GM18873 (cell line): ENCODE data around the gene IGIP.
"Not testable (repeated sequence)": the region's sequence is repeated elsewhere in the genome, so short reads cannot be mapped to it uniquely, and the experiment has no call there.

Experiments used
- ATAC-seq: cut with Tn5 transposase; IDR thresholded peaks from one replicate; pipeline ENCODE4 v1.9.1; 2021; ENCODE audit warnings: mild to moderate bottlenecking, moderate library complexity, moderate number of reproducible peaks; ENCODE audit not compliant: unreplicated experiment, low FRiP score

IGIP gene

GRCh38 chr5:140136624-140137023, 10.9 kb downstream of the IGIP start:
- no peak for ATAC-seq

GRCh38 chr5:140140435-140140834, 14.7 kb downstream of the IGIP start:
- ATAC-seq = no peak

GRCh38 chr5:140141241-140141640, 15.5 kb downstream of the IGIP start:
- ATAC-seq = no peak

- no peak for ATAC-seq
Measured at GRCh38 chr5:140142246-140142645, 16.5 kb downstream of the IGIP start.

DNA sequence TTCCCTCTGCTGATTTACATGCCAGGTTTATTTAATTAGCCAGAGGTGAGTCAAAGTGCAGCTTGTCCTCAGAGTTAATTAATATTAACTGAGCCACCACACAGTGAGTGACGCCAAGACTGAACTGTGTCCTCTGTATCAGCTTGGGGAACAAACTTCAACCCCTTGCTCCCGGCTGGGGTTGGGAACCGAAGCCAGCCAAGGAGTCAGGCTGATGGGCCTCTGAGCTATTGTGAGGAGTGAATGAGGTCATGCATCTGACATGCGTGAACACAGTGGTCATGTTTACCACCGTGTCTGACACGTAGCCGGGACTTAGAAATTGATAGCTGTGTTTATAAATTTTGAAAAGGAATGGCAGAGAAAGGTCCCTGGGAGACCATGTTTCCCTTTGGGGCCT, 17.1 kb downstream of the IGIP start:
- no peak for ATAC-seq

DNA sequence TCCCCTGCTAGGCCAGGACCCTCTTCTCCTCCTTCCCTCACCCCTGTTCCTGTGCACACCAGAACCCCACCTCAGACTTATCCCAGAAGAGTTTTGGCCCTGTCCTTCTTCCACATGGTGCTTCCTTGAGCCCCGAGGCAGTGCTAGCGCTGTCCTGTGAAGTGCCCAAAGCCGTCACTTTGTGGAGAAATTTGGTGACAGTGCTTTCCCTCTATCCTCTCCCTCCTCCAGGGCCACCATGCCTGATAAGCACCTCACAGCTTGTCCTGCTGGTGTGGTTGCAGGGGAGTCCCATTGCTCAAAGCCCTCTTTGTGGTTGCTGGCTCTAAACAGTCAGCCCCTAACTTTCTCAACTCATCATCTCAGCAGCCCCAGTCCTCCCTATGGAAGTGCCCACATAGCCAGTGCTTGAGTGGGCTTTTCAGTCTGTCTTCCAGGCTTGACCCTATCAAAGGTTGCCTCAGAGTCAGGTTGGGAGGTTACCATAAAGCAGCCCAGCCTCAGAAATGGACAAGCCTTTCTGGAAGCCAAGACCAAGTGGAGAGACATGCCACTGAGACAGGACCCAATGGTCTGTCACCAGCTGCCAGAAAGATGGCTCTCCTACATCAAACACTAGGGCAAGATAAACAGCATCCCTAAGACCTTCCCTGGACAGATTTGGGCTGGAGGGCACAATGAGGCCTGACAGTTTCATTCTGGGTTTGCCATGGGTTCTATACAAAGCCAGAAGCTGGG, 18.0 kb downstream of the IGIP start:
- no peak for ATAC-seq

DNA sequence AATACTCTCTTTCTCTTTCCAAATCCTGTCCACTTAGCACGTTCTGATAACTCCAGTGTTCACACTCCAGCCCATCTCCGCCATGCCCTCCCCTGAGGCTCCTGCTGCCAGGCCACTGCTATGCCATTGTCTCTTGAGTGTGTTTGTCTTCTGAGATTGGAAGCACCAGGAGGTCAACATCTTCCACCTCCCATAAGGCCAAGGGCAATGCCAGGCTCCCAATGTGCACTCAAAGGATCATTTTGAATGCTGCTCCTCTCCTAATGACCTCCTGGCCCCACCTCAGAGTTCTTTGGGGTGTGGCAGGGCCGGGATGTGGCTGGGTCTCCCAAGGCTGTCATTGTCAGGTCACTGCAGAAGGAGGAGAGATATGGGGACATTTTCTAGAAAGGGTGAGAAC, 19.5 kb downstream of the IGIP start:
- ATAC-seq = no peak

DNA sequence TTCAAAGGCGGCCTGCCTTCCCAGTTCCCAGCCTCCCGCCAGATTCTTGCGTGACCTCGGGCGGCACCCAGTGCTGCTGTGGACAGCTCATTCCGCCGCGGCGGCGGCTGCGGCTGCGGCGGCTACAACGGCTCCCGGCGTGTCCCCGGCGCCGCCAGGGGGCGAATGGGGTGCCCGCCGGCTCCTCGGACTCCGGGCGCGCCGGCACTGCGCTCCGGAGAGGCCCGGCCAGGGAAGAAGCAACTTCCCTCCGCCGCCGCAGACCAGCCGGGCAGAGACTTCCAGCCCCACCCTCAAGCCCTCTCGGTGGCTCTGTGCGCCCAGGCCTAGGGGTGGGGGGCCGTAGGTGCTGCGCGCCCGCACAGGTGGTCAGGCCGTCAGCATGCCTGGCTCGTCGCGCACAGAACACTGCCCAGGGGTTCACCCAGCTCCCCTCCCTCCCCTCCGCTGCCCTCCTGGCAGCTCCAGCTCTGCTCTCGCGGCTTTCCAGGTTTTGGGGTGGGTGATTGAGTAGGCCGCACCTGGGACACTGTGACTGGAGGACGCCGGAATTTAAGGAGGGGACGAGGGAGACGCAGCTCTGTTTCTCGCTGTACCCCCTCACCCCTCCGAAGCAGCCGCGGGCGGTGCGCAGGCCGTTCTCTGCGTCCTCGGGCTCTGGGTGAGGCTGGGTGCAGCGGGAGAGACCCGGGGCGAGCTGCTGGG, 20.2 kb downstream of the IGIP start:
- ATAC-seq = no peak

DNA sequence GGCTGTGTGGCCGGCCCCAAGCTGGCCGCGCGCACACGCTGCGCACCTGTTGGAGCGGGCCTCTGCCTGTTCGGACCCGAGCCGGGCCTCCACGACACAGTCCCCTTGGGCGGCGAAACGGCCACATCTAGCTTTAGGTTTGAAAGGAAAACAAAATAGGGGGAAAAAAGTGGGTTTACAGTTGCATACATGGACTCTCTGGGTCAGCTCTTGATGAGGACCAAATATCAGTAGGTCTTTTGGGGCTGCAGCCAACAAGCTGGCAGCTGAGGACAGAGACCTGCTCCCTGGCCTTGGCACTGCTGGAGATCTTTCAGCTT, 20.7 kb downstream of the IGIP start:
- no peak for ATAC-seq

DNA sequence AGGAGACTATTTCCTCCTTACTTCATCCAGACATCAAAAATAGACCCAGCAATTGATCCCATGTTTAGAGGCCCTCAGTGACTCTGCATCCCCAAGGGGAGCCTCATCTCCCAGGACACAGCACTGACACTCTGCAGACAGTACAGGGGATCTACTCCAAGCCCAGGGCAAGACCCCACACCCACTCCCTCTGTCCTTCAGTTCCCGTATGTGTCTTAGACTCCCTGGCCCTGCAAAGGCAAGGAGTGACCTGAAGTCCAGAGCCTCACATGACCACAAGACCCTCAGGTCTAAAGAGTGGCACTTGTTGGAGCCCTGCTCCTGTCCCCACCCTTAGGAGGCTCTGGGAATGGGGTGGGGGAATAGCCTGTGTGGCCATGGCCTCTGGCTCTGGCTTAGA, 21.7 kb downstream of the IGIP start:
- ATAC-seq = no peak

- no peak for ATAC-seq
Measured at GRCh38 chr5:140148508-140148907, 22.8 kb downstream of the IGIP start.

DNA sequence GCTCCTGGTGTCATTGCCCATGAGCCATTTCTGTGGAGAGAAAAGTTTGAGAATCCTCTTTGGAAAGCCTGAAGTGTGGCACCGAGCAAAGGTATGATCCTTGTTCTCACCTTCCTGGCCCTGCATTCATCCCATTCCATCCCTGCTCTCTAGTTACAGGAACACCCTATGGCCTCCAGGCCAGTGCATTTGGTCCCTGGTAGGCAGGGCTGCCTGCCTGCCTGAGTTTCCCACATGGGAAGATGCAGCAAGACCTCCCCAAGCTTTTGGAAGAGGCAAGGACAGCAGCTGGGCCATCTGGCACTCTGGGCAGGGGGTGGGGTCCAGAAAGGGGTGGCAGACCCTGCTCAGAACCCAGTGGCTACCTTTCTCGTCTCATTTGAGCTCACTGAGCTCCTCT, 24.5 kb downstream of the IGIP start:
- no peak for ATAC-seq

DNA sequence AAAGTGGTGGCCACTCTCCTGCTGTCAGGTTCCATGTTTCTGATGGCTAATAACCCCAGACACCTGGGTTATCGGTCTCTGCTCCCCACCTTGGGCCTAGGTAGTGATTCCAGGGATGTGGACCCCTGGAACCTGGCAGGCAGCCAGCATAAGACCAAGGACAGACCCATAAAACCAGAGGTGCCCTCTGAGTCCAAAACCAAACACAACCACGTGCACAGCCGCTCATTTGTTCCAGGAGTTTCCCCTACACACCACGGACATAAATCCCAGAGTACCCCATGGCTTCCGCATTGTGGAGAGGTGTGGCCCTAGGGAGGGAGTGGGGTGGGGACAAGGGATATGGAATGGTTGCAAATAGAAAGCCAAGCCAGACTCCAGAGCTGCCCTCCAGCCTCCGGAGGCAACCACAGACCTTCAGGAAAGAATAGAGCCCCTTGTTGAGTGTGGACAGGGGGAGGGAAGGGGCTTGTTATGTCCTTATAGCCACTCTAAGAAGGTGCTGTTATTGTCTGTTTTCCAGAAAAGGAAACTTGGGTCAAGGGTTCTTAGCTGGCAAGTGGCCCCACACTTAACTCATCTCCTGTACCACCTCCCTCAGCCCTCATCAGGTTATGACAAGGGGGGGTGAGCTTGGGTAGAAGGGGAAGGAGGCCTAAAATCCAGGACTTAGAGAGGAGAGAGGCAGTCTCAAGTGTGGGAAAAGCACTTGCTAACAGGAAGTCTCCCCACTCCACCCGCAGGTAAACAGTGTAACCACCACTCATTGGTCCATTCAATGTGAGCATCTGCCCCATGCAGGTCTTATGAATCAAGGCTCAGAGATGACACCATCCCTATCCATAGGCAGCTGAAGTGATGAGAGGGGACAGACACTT, 25.6 kb downstream of the IGIP start:
- ATAC-seq = no peak

DNA sequence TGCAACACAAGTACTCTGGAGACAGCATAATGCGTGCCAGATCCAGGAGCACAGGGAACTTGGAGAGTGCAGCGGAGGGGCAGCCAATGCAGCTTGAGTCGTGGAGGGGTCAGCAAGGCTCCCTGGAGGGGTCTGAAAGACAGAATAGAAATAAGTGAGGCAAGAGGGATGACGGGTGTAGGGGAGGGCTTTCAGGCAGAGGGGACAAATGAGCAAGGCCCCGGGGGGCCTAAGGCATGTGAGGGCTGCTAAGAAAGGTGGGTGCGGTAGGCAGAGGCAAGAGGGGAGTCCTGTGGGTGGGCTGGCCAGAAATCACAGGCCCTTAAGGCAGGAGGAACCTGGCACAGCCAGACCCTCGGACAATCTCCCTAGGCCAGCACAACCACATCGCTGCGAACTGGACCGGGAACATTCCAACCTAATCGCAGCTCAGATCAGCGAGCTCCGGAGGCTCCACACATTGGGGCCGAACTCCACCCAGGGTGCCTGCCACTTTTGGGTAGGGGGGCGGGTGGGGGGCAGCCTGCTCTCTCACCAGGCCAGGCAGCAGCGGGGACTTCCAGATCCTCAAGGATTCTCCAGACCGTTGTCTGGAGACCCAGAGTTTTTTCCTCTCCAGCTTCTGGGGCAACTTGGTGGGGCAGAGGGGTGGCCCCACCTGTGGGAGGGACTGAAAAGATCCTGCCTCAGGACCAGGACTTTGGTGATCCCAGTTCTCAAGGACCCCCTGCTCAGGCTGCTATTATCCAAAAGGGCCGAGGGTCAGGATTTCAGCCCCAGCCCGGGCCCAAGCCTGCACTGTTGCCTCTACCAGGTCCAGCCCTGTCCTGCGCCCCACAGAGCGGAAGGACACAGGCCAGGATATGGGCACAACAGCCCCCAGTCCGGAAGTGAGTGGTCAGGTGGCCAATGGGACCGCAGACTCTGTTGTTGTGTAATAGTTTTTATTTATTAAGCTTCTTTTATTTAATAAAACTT, 26.6 kb downstream of the IGIP start:
- no peak for ATAC-seq

- ATAC-seq = no peak
Measured at GRCh38 chr5:140153255-140153654, 27.5 kb downstream of the IGIP start.

GRCh38 chr5:140153905-140154304, 28.2 kb downstream of the IGIP start:
- ATAC-seq = no peak

GRCh38 chr5:140154710-140155381, 29.1 kb downstream of the IGIP start:
- not testable (repeated sequence) for ATAC-seq

DNA sequence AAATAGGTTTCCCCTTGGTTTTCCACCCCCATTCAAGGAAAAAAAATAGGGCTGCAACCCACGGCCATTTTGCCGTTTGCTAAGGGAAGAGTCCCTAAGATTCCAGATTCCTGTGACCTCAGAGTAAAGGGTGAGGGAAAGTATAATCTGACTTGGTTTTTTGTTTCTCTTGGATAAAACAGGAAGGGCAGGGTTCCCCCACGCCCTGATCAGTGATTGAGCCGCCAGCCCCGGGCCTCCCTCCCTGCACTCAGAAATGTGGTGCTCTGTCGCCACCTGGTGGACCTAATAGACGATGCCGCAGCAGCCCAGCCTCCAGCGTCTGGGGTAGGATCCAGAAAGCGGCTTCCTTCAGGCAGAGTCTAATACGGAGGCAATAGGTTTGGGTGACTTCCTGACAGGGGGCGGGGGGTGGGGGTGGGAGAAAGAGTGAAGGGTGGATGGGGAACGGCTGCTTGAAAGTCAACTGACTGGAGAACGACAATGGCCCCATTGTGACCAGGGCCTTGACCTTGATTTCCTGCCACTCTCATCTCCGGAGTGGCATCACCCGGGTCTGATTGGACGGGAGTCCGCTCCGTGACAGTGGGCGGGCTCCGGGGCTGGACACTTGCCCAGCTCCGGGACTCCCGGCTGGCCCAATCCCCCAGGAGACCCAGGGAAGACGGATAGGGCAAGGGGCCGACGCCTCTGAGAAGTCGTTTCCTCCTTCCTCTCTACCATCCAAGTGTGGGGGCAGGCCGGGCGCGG, 31.5 kb downstream of the IGIP start:
- ATAC-seq = peak; percentile 76
